ENCODE measurements around the gene EDIL3. TPM values are rescaled to one million over a fixed set of nuclear protein-coding genes. Genes with fewer than 3 reads are reported as not detected.

EDIL3 gene
- total RNA-seq, 4 donors from 2014 or later = 15.1 to 60.0 (median 28.4) TPM

- intact Hi-C loops (cut with DNase I; ENCODE audit: low total_unique reads) = no loop called here
- H3K27me3 ChIP-seq = no peaks in the 10 kb centered on the region
- no peak overlapping the region for H3K4me3 ChIP-seq
- H3K4me1 ChIP-seq = peaks cover 0 to 5% of the 10 kb centered on the region in 2 donors
- DNase-seq = no peak
- H3K27ac ChIP-seq = no peak overlapping the region
- no peaks in the 10 kb centered on the region for H3K36me3 ChIP-seq
- no peaks in the 10 kb centered on the region for H3K9me3 ChIP-seq
- TF ChIP-seq CTCF (IDR thresholded peaks at IDR 0.05) = no peak
- TF ChIP-seq POLR2A (IDR thresholded peaks at IDR 0.05) = no peak
Observed at GRCh38 chr5:84255315-84255714, 129.4 kb downstream of the EDIL3 start.

GRCh38 chr5:84253946-84254345 is 130.7 kb downstream of the EDIL3 start:
- intact Hi-C loops (cut with DNase I; ENCODE audit: low total_unique reads) = no loop called here
- no peak overlapping the region for H3K4me3 ChIP-seq
- TF ChIP-seq CTCF (IDR thresholded peaks at IDR 0.05) (no peak), POLR2A (IDR thresholded peaks at IDR 0.05) (no peak)
- no peaks in the 10 kb centered on the region for H3K36me3 ChIP-seq
- no peak for DNase-seq
- H3K9me3 ChIP-seq = no peaks in the 10 kb centered on the region
- no peaks in the 10 kb centered on the region for H3K4me1 ChIP-seq
- no peaks in the 10 kb centered on the region for H3K27me3 ChIP-seq
- no peak overlapping the region for H3K27ac ChIP-seq

- DNase-seq = no peak
- Histone ChIP-seq H3K27me3 (no peaks in the 10 kb centered on the region), H3K4me3 (no peak overlapping the region), H3K36me3 (no peaks in the 10 kb centered on the region), H3K27ac (no peak overlapping the region), H3K9me3 (no peaks in the 10 kb centered on the region), H3K4me1 (no peaks in the 10 kb centered on the region)
- TF ChIP-seq CTCF (IDR thresholded peaks at IDR 0.05) = no peak
- no peak for TF ChIP-seq POLR2A (IDR thresholded peaks at IDR 0.05)
- intact Hi-C loops (cut with DNase I; ENCODE audit: low total_unique reads) = no loop called here
Observed at GRCh38 chr5:84251503-84251902, 133.2 kb downstream of the EDIL3 start.

GRCh38 chr5:84249918-84250630 is 134.6 kb downstream of the EDIL3 start:
- intact Hi-C loops (cut with DNase I; ENCODE audit: low total_unique reads) = no loop called here

More at GRCh38 chr5:84249918-84250630, 134.6 kb downstream of the EDIL3 start:
- no peaks in the 10 kb centered on the region for H3K36me3 ChIP-seq
- no peak overlapping the region for H3K27ac ChIP-seq
- no peak for DNase-seq
- H3K4me1 ChIP-seq = no peaks in the 10 kb centered on the region
- no peaks in the 10 kb centered on the region for H3K9me3 ChIP-seq
- TF ChIP-seq CTCF (IDR thresholded peaks at IDR 0.05) = no peak
- no peak for TF ChIP-seq POLR2A (IDR thresholded peaks at IDR 0.05)
- H3K27me3 ChIP-seq = no peaks in the 10 kb centered on the region
- no peak overlapping the region for H3K4me3 ChIP-seq
